ENCODE data around the gene CBLL2. TPM values are rescaled to one million over a fixed set of nuclear protein-coding genes. Genes with fewer than 3 reads are reported as not detected.

Gene CBLL2
- total RNA-seq, 1 donor from 2014 or later: not detected

DNA sequence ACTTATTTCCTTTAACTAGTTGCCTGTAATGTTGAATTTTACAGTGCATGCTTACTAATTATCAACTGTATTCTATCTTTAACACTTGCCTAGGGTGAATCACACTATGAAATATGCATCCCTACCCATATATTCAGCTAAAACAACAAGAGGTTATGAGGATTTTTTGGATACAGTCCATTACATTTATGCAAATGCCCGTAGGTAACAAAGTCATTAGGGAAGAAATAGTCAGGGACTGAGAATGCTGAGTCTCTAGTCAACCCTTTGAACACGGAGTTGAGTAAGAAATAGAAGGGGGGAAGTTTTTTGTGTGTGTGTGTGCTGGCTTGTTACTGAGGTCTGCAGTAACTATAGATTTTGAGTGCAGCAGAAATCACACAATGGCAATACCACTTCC, 26.1 kb upstream of the CBLL2 start:
- no peaks in the 10 kb centered on the region for H3K4me1 ChIP-seq
- Mint-ChIP-seq H3K9me3 (peaks cover 3% of the 10 kb centered on the region), H3K36me3 (no peaks in the 10 kb centered on the region), H3K27ac (no peak overlapping the region), H3K4me3 (no peak overlapping the region), H3K27me3 (ENCODE audit: insufficient read depth, low read depth) (no peaks in the 10 kb centered on the region), H3K4me1 (no peaks in the 10 kb centered on the region)
- H3K27me3 ChIP-seq: no peaks in the 10 kb centered on the region
- no peak overlapping the region for H3K9ac ChIP-seq
- no peaks in the 10 kb centered on the region for H3K9me3 ChIP-seq (ENCODE audit: low read depth)
- H3K27ac ChIP-seq: no peak overlapping the region
- TF ChIP-seq EZH2 (IDR thresholded peaks at IDR 0.05): no peak
- no peak for TF ChIP-seq EZH2phosphoT487 (IDR thresholded peaks at IDR 0.05)
- TF ChIP-seq CTCF (IDR thresholded peaks at IDR 0.05): no peak
- no peak for DNase-seq (ENCODE audit: low spot score)
- no peak overlapping the region for H3K4me3 ChIP-seq
- H3K79me2 ChIP-seq (ENCODE audit: low read depth): no peaks in the 10 kb centered on the region
- no peak overlapping the region for H2AFZ ChIP-seq (replicated peaks)
- H3K36me3 ChIP-seq: no peaks in the 10 kb centered on the region
- no peaks in the 10 kb centered on the region for H4K20me1 ChIP-seq (ENCODE audit: low read depth)
- no peaks in the 10 kb centered on the region for H3F3A ChIP-seq (ENCODE audit: low read depth)
- no peak overlapping the region for H3K4me2 ChIP-seq

DNA sequence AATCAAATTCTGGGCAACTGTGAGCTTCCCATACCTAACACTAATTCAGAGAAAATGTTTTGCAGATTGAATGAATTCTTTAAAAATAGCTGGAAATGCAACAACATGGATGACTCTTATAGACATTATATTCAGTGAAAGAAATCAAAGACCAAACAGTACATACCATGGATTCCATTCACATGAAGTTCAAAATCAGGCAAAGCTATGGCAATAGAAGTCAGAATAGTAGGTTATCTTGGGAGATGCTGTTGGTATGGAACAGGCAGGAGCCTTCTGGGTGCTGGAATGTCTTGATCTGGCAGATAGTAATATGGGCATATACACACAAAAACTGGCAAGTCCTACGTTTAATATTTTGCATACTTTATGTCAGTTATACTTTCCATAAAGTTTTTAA, 25.5 kb upstream of the CBLL2 start:
- H3K27me3 ChIP-seq: no peaks in the 10 kb centered on the region
- no peak overlapping the region for H2AFZ ChIP-seq (replicated peaks)
- H3K27ac ChIP-seq: no peak overlapping the region
- no peak overlapping the region for H3K9ac ChIP-seq
- Mint-ChIP-seq H3K4me1 (no peaks in the 10 kb centered on the region), H3K27ac (no peak overlapping the region), H3K9me3 (peaks cover 3% of the 10 kb centered on the region), H3K4me3 (no peak overlapping the region), H3K36me3 (no peaks in the 10 kb centered on the region), H3K27me3 (ENCODE audit: insufficient read depth, low read depth) (no peaks in the 10 kb centered on the region)
- H3K4me2 ChIP-seq: no peak overlapping the region
- no peaks in the 10 kb centered on the region for H3F3A ChIP-seq (ENCODE audit: low read depth)
- no peaks in the 10 kb centered on the region for H3K4me1 ChIP-seq
- no peak overlapping the region for H3K4me3 ChIP-seq
- H3K36me3 ChIP-seq: no peaks in the 10 kb centered on the region
- DNase-seq (ENCODE audit: low spot score): no peak
- H4K20me1 ChIP-seq (ENCODE audit: low read depth): no peaks in the 10 kb centered on the region
- no peak for TF ChIP-seq EZH2 (IDR thresholded peaks at IDR 0.05)
- no peak for TF ChIP-seq CTCF (IDR thresholded peaks at IDR 0.05)
- TF ChIP-seq EZH2phosphoT487 (IDR thresholded peaks at IDR 0.05): no peak
- no peaks in the 10 kb centered on the region for H3K79me2 ChIP-seq (ENCODE audit: low read depth)
- no peaks in the 10 kb centered on the region for H3K9me3 ChIP-seq (ENCODE audit: low read depth)

DNA sequence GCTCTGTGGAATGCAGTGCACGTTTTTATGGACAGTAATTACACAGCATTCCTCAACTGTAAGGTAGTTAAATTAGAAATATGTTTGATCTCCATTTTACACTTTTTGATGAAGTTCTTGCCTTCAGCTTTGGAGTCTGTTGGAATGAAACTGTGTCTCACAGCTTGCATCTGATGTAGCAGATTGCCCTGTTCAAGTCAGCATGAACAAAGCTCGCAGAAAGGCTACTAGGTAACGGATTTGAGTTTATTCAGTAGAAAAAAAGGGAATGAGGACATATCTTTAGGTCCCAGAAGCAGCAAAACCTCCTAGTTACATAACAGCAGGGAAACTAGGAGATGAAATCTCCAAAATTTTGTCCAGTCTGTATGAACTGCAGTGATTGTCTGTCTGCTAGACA, 24.3 kb upstream of the CBLL2 start:
- TF ChIP-seq EZH2 (IDR thresholded peaks at IDR 0.05) (no peak), CTCF (IDR thresholded peaks at IDR 0.05) (no peak), EZH2phosphoT487 (IDR thresholded peaks at IDR 0.05) (no peak)
- no peaks in the 10 kb centered on the region for H3K4me1 Mint-ChIP-seq
- no peak overlapping the region for H3K4me2 ChIP-seq
- no peak for DNase-seq (ENCODE audit: low spot score)
- peaks cover 2% of the 10 kb centered on the region for H3K9me3 Mint-ChIP-seq
- H3K27ac Mint-ChIP-seq: no peak overlapping the region
- no peak overlapping the region for H3K4me3 Mint-ChIP-seq
- H3K4me3 ChIP-seq: no peak overlapping the region
- no peaks in the 10 kb centered on the region for H3K79me2 ChIP-seq (ENCODE audit: low read depth)
- no peak overlapping the region for H2AFZ ChIP-seq (replicated peaks)
- no peaks in the 10 kb centered on the region for H3K36me3 Mint-ChIP-seq
- H3K27ac ChIP-seq: no peak overlapping the region
- H3K9me3 ChIP-seq (ENCODE audit: low read depth): no peaks in the 10 kb centered on the region
- H3F3A ChIP-seq (ENCODE audit: low read depth): no peaks in the 10 kb centered on the region
- no peaks in the 10 kb centered on the region for H4K20me1 ChIP-seq (ENCODE audit: low read depth)
- no peak overlapping the region for H3K9ac ChIP-seq
- no peaks in the 10 kb centered on the region for H3K4me1 ChIP-seq
- no peaks in the 10 kb centered on the region for H3K27me3 ChIP-seq
- no peaks in the 10 kb centered on the region for H3K36me3 ChIP-seq
- H3K27me3 Mint-ChIP-seq (ENCODE audit: insufficient read depth, low read depth): no peaks in the 10 kb centered on the region

GRCh38 chrX:22249371-22249770, 23.3 kb upstream of the CBLL2 start:
- no peaks in the 10 kb centered on the region for H3K27me3 Mint-ChIP-seq (ENCODE audit: insufficient read depth, low read depth)

More at GRCh38 chrX:22249371-22249770, 23.3 kb upstream of the CBLL2 start:
- H3K9ac ChIP-seq: no peak overlapping the region
- DNase-seq (ENCODE audit: low spot score): no peak
- no peaks in the 10 kb centered on the region for H3K36me3 Mint-ChIP-seq
- no peaks in the 10 kb centered on the region for H3K9me3 ChIP-seq (ENCODE audit: low read depth)
- H3K4me1 Mint-ChIP-seq: no peaks in the 10 kb centered on the region
- H4K20me1 ChIP-seq (ENCODE audit: low read depth): no peaks in the 10 kb centered on the region
- no peaks in the 10 kb centered on the region for H3K9me3 Mint-ChIP-seq
- no peak overlapping the region for H3K4me3 ChIP-seq
- no peaks in the 10 kb centered on the region for H3K79me2 ChIP-seq (ENCODE audit: low read depth)
- no peak overlapping the region for H3K27ac ChIP-seq
- H2AFZ ChIP-seq (replicated peaks): no peak overlapping the region
- no peaks in the 10 kb centered on the region for H3F3A ChIP-seq (ENCODE audit: low read depth)
- H3K4me3 Mint-ChIP-seq: no peak overlapping the region
- no peaks in the 10 kb centered on the region for H3K36me3 ChIP-seq
- H3K27ac Mint-ChIP-seq: no peak overlapping the region
- TF ChIP-seq EZH2 (IDR thresholded peaks at IDR 0.05) (no peak), EZH2phosphoT487 (IDR thresholded peaks at IDR 0.05) (no peak), CTCF (IDR thresholded peaks at IDR 0.05) (no peak)
- no peaks in the 10 kb centered on the region for H3K27me3 ChIP-seq
- H3K4me1 ChIP-seq: no peaks in the 10 kb centered on the region
- no peak overlapping the region for H3K4me2 ChIP-seq
